ENCODE measurements around the gene RAB6B.

The RAB6B gene

DNA sequence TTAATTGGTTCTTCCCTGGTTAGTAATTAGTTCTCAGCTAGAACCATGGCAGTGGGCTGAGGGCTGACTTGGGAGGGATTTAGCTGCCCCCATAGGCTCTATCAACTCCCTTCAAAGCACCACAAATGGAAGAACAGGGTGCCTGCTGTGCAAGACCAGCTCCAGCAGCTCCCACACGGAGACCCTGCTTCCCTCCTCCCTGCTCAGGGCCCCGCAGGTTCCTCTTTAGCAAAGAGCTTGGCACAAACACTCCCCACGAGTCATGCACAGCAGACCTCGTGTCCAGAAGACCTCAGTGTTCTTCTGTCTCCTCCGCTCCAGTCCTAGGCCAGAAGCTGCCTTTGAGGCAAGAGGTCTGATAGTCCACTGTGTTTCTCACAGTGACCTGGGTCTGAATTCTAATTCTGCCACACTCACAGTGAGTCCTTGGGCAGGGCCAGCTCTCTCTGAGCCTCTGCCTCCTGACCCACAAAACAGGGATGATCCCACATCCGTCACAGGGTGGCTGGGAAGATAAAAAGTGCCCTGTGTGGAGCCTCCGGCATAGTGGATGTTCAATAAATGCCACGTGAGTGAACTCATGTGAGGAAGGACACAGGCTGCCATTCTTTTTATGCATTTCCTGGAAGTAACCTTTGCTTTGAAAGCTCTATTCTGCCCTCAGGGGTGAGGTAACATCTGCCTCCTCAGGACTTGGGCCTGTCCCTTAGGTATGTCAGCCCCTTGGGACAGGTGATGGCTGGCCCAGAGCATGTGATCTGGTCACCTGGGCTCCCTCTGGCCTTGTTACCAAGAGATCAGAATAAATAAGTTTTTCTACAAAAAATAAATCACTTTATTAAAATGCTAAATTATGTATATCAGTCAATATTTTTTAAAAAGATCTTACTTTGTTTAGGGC, 7.6 kb downstream of the RAB6B start:
- Histone ChIP-seq H3K27ac (no peak overlapping the region), H3K4me3 (no peak overlapping the region)
- no peak for TF ChIP-seq CTCF (IDR thresholded peaks at IDR 0.05)
- no peak for DNase-seq (ENCODE audit: low spot score)

DNA sequence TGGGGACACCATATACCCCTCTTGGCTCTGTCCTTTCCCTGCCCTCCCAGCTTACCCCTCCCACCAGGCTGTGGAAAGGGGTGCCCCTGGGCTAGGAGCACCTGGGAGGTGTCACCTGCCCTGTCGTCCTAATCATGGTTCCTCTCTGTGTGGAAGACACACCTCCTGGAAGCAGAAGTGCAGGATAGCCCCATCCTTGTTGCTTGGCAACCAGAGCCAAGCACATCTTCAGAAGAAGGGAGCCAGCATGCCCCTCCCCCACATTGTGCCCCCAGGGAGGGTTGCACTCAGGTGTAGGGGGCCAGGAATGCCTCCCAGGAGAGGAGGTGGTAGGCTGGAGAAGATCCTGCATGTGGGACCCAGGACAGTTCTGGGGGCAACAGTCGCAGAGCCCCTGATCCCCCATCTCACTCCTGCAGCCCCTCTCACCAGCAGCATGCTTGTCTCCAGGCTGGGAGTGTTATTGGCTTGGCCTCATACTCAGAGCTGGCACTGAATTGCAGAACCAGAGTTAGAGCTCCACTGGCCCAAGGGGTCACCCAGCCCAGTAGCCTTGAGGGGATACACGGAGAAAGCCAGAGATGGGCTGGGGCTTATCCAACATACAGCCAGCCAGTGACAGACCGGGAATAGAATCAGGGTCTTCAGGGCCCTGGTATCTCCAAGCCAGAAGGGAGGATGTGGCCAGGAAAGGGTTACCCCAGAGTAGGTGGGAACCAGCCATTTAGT, 8.4 kb downstream of the RAB6B start:
- TF ChIP-seq CTCF (IDR thresholded peaks at IDR 0.05): no peak
- no peak for DNase-seq (ENCODE audit: low spot score)
- no peak overlapping the region for H3K4me3 ChIP-seq
- H3K27ac ChIP-seq: no peak overlapping the region

- no peak for TF ChIP-seq CTCF (IDR thresholded peaks at IDR 0.05)
- Histone ChIP-seq H3K4me3 (no peak overlapping the region), H3K27ac (no peak overlapping the region)
- DNase-seq (ENCODE audit: low spot score): no peak
Measured at GRCh38 chr3:133886031-133886722, 9.5 kb downstream of the RAB6B start.

DNA sequence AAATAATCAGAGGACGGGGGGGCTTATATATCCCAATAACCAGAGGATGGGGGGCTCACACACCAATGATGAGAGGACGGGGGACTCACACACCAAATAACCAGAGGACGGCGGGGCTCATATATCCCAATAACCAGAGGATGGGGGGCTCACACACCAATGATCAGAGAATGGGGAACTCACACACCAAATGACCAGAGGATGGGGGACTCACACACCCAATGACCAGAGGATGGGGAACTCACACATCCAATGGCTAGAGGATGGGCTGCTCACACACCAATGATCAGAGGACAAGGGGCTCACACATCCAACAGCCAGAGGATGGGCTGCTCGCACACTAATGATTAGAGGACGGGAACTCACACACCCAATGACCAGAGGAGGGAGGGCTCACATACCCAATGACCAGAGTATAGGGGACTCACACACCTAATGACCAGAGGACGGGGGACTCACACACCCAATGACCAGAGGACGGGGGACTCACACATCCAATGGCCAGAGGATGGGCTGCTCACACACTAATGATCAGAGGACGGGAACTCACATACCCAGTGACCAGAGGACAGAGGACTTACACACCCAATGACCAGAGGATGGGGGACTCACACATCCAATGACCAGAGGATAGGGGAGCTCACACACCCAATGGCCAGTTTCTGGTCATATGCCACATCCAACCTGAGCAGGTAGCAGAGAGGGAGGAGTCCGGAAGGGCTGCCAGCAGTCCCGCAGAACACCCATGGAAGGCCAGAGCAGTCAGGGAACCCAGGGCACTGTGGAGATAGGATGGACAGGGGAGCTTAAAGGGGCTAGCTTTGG, 10.6 kb downstream of the RAB6B start:
- no peak overlapping the region for H3K27ac ChIP-seq
- DNase-seq (ENCODE audit: low spot score): peak; percentile 63
- H3K4me3 ChIP-seq: no peak overlapping the region
- no peak for TF ChIP-seq CTCF (IDR thresholded peaks at IDR 0.05)

DNA sequence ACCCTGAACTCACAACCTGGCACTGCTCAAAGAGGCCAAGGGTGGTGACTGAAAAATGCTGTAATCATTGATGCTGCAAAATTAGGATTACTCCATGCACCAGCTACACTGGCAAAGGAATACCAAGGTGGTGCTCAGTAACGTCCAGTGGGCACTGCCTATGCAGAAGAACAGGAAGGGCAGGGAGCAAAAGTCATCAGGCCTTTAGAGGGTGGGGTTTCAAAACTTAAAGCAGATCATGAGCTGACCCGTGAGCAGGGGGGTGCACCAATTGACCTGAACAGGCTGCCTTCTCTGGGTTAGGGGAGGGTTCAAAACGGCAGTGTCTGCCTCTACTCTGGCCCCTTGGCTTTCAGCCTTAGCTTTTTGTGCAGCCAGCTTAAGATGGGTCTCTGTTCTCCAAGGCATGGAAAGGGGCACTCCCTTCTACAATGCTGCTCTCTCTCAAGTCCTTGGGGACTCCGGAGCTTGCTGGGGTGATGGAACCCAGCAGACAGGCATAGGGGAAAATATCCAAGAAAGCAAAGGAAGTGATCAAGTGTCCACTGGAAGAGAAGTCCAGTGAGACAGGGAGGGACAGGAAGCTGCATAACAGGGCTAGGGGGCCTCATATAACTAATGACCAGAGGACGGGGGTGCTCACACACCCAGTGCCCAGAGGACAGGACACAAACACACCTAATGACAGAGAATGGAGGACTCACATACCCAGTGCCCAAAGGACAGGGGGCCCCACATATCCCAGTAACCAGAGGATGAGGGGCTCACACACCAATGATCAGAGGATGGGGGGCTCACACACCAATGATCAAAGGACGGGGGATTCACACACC, 11.4 kb downstream of the RAB6B start:
- peak; percentile 47 for DNase-seq (ENCODE audit: low spot score)
- Histone ChIP-seq H3K27ac (no peak overlapping the region), H3K4me3 (no peak overlapping the region)
- TF ChIP-seq CTCF (IDR thresholded peaks at IDR 0.05): no peak

- no peak overlapping the region for H3K4me3 ChIP-seq
- TF ChIP-seq CTCF (IDR thresholded peaks at IDR 0.05): no peak
- no peak for DNase-seq (ENCODE audit: low spot score)
- no peak overlapping the region for H3K27ac ChIP-seq
Measured at GRCh38 chr3:133883641-133884040, 12.0 kb downstream of the RAB6B start.

All from coronary artery (tissue), 2 donors.